HTR-8/SVneo (cell line): ENCODE results near the gene SGIP1.
"Not testable (repeated sequence)": the region's sequence is repeated elsewhere in the genome, so short reads cannot be mapped to it uniquely, and the experiment has no call there.

ENCODE experiments used
- DNase-seq: peaks from one replicate; pipeline ENCODE4 v3.0.0; 2011; ENCODE audit warnings: low spot score, mixed read lengths; ENCODE audit not compliant: insufficient read length
- FAIRE-seq: peaks from 2 replicates; lab custom pipeline; 2011; peaks lifted over from hg19 to GRCh38; lab: Jason Lieb, UNC

SGIP1 gene

DNA sequence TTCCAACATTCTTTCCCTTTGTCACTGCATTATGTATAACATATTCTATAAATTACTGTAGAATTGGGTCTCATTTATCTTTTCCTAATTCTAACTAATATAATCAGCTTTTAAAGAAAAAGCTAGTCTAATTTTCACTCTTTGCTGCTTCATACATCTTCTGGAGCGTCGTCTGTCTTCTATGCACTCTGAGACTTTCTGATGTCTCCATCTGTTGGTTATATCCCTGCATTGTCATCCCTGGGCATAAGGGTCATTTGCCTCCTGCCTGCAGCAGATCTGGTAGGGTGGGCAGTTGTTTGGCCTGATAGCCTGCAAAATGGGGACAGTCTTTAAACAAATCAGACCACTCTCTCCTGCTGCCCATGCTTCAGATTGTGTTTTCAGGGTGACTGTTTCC lies 177.5 kb downstream of the SGIP1 start:
- peak; percentile 11 for DNase-seq
- no peak for FAIRE-seq

DNA sequence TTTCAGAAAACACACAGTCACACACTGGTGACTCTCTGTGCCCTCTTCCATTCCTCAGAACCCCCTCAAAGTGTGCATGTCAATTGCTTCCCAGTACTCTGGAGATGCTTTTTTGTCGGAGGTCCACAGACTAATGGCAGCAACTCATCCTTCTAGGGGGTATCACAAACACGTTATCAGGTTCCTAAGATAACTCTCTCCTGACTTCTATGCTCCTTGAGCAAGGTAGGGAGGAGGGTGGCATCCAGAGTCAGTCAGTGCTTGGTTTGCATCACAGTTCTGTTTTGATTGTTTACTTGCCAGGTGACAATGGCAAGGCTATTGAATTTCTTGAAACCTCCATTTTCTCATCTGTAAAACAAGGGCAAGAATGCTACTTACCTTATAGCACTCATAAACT lies 178.9 kb downstream of the SGIP1 start:
- FAIRE-seq = no peak
- no peak for DNase-seq

DNA sequence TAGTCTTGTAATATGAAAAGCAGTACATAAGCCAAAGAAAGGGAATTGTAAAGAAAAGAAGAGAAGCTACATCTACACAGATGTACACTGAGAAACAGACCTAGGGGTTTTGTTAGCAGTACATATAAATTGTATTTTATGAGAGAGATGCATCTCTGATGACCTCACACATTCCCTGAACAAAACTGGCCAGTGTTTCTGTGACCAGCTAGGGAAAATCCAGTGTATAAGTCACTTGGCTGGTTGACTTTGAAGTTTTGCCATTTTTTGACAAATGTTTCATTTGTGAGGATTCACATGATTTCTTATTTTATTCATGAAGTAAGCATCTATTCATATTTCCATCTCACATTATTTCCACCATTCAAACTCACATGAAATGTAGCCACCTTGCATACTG lies 190.0 kb downstream of the SGIP1 start:
- no peak for DNase-seq
- no peak for FAIRE-seq

DNA sequence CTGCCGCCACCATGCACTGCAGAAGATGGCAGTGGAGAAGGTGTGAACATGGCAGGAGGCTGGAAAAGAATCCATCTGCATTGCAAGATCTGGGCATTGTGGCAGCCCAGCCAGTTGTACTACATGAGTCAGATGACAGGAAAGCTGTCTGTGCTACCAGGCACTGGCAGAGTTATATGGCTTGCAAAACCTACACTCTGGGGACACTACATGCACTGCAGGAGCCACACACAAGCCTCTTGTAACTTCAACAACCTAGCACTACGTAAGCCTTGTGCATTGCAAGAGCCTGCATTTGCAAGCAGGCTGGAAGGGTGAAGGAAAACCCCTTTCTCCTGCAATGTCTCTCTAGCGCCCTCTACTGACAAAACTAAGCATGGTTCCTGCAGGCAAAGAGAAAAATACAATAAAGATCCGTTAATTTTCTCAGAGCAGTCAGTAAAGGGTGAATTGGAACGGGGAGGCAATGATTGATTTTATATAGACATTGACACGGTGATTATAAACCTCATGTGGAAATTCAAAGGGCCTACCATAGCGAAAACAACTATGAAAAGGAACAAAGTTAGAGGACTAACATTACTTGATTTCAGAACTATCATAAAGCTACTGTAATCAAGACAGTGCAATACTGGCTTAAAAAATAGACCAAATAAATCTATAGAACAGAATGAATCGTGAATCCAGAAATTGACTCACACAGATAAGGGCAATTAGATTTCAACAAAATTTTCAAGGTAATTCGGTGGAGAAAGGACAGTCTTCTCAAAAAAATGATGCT lies 192.1 kb downstream of the SGIP1 start:
- peak; percentile 22 for DNase-seq
- FAIRE-seq = peak; percentile 59

DNA sequence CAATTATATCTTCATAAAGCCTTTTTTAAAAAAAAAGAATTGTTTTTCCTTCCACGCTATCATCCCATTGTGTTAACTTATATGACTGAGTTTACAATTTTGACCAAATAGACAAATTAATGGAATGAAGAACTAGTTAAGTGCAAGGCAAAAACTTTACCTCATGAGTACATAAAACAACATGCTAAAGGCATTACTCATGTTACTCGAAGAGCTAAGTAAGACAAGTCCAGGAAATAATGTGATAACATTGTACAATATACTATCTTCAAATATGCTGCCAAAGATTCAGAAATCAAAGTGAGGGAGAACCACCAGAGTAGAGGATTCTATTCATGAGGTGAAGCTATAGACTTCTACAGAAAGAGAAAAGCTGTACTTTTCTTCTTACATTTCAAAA lies 194.1 kb downstream of the SGIP1 start:
- FAIRE-seq = no peak
- DNase-seq = no peak

DNA sequence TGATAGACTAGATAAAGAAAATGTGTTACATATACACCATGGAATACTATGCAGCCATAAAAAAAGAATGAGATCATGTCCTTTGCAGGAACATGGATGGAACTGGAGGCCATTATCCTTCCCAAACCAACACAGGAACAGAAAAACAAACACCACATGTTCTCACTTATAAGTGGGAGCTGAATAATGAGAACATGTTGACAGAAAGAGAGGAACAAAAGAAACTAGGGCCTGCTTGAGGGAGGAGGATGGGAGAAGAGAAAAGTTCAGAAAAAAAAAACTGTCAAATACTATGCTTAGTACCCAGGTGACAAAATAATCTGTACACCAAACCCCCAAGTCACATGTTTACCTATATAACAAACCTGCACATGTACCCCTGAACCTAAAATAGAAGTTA lies 194.8 kb downstream of the SGIP1 start:
- not testable (repeated sequence) for DNase-seq, FAIRE-seq

DNA sequence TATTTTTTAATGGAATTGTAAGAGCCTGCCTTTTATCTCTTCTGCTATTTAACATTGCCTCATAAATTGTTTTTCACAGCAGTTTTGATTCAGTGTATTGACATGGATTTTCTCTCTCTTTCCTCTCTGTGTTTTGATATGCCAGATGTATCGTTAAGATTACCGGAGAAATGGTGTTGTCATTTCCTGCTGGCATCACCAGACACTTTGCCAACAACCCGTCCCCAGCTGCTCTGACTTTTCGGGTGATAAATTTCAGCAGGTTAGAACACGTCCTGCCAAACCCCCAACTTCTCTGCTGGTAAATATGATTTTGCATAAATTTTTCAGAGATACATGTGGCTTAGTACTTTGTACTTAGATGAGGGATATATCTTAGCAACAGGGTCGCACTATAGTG lies 195.2 kb downstream of the SGIP1 start:
- DNase-seq (peak; percentile 22), FAIRE-seq (no peak)

DNA sequence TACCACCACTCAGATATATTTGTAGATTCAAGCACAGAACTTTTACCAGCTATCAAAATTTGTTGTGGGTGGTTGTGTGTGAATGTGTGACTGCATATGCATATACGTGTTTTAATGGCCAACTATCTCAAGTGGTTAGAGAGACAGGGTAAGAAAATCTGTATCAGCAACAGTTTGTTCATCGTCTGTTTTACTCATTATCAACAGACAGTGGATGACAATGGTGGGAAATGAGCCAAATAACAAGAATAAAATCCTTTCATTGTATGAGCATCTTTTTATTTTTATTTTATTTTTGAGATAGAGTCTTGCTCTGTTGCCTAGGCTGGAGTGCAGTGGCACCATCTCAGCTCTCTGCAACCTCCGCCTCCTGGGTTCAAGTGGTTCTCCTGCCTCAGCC lies 195.6 kb downstream of the SGIP1 start:
- FAIRE-seq = no peak
- no peak for DNase-seq

DNA sequence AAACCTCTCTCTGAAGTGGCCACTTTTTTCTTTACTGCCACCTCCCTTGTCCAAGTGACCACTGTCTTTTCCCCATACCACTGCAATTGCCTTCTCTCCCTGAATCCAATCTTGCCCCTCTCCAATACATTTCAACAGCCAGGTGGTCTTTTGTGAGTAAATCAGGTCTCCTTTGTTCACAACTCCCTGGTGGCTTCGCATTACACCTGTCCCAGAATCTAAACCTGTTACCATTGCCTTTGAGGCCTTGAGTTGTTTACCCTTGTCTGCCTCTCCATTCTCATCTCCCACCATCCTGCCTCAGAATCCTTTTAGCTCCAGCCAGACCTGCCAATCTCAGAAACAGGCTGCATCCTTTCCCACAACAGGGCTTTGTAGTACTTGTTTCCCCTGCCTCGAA lies 196.5 kb downstream of the SGIP1 start:
- DNase-seq (no peak), FAIRE-seq (no peak)

DNA sequence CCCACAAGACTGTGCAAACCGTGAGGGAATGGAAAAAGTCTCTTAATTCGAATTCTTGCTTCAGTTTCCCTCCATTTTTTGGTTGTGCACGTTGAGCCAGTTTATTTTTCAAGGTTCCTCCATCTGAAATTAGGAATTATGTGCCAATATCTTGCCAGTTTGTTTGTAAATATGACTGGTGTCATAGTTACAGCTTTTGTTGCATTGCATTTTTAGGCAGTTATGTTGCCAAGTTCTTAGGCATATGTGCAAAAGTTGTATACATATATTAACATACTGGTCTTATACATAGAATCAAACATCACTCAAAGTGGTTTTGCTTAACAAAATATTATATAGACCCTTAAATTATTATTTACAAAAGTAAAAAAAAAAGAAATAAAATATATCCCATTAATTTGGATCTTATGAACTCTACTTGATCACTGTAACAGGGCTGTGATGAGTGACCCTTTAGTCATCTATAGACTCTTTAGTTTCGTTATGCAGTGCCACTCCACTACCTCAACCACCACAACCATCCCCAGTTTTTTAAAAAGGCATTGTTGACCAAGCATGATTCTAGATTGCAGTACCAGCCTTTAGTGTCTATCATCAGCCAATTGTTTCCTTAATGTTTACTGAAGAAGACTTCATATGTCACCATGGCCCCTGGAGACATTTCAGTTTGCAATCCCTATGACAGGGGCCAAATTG lies 197.4 kb downstream of the SGIP1 start:
- DNase-seq = no peak

DNA sequence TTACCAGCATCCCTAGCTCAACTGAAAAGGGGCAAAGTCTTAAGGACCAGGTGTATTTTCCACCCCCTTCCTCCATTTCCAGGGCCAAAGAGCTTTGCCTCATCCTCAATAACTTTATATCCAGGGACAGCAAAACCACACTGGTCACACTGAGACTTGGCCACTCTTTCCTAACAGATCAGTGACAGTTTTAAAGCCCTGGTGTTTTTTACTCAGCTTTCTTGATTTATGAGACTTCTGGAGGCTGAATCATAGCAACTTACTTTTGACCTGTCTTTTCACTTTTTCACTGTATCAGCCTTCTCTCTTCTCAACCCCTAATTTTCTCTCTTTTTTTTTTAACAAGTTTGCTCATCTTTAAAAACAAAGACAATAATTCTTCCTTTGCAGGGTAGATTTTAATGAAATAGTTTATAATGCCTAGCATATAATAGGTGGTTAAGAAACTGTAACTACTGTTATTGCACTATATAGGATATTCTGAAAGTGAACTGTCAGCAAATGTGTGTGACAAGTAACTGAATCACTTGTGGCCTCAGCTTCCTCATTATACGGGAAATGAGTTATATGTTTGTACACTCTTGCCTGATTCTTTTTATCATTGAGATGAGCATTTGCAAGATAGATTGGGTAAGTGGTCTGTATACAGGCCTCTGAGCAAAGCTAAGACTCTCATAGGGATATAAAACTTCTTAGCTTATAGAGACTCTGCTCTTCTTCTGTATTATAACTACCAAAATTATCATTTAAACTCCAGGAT lies 198.6 kb downstream of the SGIP1 start:
- DNase-seq (no peak), FAIRE-seq (no peak)

More for the DNA sequence above, 197.4 kb downstream of the SGIP1 start:
- no peak for FAIRE-seq

DNA sequence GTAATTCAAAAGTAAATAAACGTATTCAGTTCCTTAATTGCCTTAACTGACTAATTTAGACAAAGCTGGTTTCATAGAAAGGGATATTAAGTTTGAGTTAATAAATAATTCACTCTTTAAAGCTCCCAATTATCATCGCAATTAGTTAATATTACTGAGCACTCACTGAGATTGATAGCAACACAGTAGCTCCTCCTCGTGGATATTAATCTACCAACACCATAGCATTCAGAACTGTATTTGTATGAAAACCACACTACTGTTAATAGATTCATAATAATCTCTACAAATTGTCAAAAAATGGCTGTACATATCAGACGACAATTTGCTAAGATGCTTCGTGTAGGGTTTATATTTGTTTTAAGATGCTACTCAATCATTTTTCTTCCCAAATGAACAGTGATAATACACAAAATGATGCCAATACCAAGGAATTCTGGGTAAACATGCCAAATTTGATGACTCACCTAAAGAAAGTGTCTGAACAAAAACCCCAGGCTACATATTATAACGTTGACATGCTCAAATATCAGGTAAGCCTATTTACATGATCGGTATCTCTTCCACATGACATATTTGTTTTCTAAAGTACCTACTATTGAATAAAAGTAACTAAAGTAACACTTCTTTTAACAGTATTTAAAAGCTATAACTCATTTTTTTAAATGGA lies 199.5 kb downstream of the SGIP1 start:
- FAIRE-seq (no peak), DNase-seq (no peak)

DNA sequence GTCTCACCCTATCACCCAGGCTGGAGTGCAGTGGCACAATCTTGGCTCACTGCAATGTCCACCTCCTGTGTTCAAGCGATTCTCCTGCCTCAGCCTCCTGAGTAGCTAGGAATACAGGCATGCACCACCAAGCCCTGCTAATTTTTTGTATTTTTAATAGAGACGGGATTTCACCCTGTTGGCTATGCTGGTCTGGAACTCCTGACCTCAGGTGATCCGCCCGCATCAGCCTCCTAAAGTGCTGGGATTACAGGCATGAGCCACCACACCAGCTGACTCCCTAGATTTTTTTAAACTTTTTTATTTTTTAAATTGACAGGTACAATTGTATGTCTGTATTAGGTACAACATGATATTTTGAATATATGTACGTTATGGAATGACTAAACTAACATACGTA lies 200.6 kb downstream of the SGIP1 start:
- not testable (repeated sequence) for DNase-seq, FAIRE-seq

DNA sequence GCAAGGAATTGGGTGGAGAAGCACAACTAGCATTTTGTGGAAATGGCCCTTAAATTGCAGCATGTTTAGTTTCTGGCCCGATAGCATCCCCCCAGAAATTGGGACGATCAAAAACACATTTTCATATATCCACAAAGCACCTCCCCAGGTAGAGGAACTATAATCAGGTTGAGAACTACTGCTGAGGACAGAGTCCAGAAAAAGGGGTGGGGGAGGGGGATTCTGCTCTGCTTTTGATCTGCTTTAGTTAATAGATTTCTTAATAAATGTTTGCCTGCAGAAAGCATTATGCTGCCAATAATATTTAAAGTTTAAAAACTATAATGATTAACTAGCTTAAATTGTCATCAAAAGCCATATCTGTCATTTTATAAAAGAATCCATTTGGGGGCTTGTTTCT lies 203.9 kb downstream of the SGIP1 start:
- DNase-seq = no peak
- FAIRE-seq = no peak

DNA sequence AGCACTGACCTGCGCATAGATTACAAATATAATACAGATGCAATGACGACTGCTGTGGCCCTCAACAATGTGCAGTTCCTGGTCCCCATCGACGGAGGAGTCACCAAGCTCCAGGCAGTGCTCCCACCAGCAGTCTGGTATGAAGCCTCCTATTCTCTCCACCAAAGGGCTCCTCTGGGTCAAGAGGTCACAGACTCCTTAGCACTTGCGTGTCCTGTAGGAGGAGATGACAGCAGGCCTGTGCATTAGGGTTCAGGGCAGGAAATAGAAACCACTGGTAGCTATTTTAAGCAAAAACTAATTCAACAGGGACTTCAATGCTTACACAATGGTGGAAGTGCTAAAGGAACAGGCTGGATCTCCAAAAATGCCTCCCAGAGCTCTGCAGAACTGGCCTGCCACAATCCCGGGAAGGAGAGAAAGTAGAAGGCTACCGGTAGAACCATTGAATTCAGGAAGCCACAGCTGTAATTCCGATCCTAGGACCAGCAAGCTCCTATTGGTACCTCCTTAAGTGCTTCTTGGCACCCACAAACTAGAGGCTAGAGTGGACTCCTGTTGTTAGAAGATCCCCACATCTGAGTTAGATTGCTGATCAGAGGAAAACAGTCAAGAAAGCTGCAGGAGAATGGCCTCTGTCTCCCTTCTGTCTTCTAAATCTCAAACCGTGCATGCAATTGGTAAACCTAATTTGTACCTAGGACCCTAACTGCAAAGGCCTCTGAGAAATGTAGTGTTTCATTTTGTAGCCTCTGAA lies 205.6 kb downstream of the SGIP1 start:
- FAIRE-seq (no peak), DNase-seq (no peak)

DNA sequence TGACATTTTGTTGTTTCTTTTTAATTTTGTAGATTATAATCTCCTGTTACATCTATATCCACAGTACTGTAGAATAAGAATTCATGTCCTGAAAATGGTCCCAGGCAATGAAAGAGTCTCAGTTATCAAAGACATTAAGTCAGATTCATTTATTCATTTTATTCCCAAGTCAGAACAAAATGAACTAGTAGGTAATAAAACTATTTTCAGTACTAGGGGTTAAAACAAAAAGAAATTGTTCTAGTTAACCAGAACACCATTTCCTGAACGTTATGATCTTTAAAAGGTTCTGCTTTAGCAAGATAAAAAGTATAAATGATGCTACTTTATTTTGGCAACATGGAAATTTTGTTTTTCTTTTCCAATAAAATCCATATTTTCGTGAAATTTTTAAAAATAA lies 211.5 kb downstream of the SGIP1 start:
- FAIRE-seq (no peak), DNase-seq (no peak)

DNA sequence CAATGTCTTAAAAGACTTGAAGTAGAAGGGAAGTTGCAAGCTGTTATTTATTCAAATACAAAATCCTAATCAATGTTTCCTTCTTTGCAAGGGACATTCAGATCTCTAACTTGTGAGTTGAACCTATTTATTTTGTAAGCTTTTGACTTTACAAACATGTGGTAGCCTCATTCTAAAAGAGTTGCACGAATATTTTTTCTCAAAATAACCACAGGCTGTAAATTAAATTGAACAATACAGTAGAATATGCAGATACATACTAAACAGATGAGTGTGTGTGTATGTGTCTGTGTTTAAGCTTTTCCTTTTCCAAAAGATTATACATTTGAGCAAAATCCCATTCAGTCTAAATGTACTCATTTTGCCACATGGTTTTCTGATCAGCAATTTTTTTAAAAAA lies 213.5 kb downstream of the SGIP1 start:
- no peak for FAIRE-seq
- no peak for DNase-seq

DNA sequence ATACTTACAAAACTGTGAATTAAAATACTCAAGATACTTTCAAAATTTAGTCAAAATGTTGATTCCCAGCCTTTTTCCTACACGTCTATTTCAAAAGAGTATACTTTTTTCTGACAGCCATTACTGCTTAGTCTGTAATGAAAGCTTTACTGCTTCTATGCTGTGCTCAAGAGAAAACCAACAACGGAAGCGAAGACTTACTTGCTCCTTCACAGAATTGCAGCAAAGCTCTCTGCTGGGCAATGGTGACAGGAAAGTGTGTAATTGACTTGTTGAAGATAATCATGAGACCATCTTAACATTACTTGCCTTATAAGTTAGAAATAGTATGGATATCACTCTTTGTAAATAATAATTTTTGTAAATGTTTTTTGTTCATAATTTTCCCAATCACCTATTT lies 216.6 kb downstream of the SGIP1 start:
- DNase-seq (no peak), FAIRE-seq (no peak)

DNA sequence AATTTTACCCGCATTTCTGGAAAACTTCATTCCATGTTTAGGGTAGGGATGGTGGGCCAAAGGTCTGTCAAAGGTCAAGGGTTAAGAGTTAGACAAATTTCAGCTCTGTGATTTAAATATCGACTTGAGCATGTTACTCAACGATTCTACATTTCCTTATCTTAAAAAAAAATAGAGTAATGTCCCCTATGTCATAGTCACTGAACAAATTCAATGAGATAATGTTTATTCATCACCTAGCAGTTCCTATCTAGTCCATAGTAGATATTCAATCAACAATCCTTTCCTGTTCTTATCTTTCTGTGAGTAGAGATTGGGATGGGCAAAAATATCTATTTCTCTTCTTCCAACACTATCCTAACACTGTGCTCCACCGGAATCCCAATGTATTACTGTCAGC lies 217.2 kb downstream of the SGIP1 start:
- FAIRE-seq = no peak

More for the DNA sequence above, 217.2 kb downstream of the SGIP1 start:
- DNase-seq = no peak
